Measurements from ENCODE around the gene SMIM15.

SMIM15 gene

DNA sequence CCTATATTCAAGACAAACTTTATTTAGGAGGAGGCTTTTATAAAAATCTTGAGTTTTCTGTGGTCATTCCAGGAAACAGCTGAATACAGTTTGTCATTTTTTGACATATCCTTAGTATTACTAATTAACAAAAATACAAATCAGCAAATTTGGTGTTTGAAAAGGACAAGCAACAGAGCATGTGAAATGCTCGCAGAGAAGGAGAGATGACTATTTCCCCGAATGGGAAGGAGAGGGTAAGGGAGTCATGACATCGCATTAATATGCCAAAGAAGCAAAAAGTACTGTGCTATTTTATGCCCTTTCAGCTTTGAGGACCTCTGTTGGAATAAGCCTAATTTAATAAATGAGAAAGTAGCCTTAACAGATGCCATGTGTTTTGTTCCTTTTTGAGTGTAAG is 1.8 kb downstream of the SMIM15 start:
- DNase-seq (ENCODE audit: low read depth in 2 of 2, low spot score in 1 of 2), result no peak

GRCh38 chr5:61159836-61160235 is 2.4 kb downstream of the SMIM15 start:
- DNase-seq (ENCODE audit: low read depth in 2 of 2, low spot score in 1 of 2), result no peak

DNA sequence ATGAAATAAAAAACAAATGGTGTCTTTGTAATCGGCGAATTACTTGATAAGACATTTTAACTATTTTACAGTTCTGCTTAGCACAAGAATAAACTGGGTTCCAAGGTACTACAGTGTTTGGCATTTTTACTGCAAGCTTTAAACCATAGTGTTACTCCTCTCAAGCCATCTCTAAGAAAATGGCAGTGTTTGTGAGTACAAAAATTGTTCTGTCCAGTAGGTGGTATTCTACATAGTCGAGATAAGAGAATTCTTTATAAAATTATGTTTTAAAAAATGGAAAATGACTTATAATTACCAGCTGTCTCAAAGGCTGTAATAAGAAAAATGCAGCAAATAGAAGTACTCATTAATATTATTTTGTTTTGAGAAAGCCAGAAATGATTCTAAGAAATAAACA is 3.2 kb downstream of the SMIM15 start:
- DNase-seq (ENCODE audit: low read depth in 2 of 2, low spot score in 1 of 2), result no peak

DNA sequence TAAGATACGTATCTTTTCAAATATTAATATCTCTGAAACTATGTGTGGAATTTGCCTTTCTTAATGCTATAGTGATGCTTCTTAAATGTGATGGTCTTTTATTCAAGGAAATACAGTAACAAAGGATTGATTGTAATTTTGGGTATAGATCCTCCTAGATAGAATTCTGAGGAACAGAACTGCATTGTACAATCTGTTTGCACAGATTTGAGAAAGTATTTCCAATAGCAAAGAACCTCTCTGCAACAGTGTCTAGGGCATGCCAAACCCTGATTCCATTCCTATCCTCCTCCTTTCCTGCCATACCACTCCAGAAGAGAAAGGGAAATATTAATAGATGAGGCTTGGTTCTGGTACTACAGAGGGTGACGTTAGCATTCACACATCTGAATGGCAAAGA is 10.4 kb downstream of the SMIM15 start:
- no peak for DNase-seq (ENCODE audit: low read depth in 2 of 2, low spot score in 1 of 2)

GRCh38 chr5:61148515-61148914 is 13.8 kb downstream of the SMIM15 start:
- DNase-seq (ENCODE audit: low read depth in 2 of 2, low spot score in 1 of 2), result no peak

GRCh38 chr5:61142811-61143210 is 19.5 kb downstream of the SMIM15 start:
- DNase-seq (ENCODE audit: low read depth in 2 of 2, low spot score in 1 of 2), result no peak

- DNase-seq (ENCODE audit: low read depth in 2 of 2, low spot score in 1 of 2), result no peak
Observed at GRCh38 chr5:61142391-61142790, 19.9 kb downstream of the SMIM15 start.

GRCh38 chr5:61141801-61142200 is 20.5 kb downstream of the SMIM15 start:
- no peak for DNase-seq (ENCODE audit: low read depth in 2 of 2, low spot score in 1 of 2)

GRCh38 chr5:61139931-61140330 is 22.3 kb downstream of the SMIM15 start:
- no peak for DNase-seq (ENCODE audit: low read depth in 2 of 2, low spot score in 1 of 2)

DNA sequence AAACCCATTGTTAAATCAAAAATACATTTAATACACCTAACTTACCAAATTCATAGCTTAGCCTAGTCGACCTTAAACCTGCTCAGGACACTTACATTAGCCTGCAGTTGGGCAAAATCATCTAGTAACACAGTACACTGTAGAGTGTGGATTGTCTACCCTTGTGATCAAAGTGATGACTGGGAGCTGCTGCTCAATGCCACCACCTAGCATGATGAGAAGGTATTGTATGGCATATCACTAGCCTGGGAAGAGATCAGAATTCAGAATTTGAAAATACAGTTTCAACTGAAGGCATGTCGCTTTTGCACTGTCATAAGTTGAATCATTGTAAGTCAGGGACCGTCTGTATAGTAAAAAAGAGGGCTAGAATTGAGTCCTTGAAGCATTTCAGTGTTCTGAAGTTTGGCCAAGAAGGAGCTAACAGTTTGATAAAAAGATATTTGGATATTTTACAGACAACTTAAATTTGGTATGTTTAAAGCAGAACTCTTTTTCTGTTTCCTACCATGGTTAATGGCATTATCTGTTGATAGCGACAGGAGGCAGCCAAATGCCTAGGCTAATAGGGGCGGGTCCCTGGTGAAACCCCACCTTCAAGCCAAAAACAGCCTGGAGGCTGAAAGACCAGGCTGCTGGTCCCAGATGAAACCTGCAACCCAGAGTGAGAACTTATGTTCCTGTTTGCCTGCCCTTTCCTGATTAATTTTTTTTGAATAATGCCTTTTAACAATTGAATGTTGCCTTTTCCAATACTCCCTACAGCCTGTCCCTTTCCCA is 23.0 kb downstream of the SMIM15 start:
- DNase-seq (ENCODE audit: low read depth in 2 of 2, low spot score in 1 of 2), result no peak

DNA sequence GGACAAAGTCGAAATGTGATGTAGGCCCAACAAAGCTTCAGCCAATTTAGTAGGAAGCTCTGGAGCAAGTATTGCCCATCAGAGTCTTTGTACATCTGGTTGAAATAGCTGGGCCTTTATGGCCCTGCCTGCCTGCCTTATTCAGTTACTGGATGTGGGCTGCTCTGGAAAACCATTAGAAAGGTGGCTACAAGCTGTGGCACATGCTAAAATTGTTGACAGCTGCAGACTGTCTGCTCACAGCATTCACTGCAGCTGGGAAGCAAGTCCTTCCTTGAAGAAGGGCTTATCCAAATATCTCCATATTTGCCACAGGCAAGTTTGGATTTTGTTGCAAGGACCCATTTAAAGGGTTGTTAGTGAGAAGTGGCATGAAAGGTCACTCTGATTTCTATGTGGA is 24.4 kb downstream of the SMIM15 start:
- DNase-seq (ENCODE audit: low read depth in 2 of 2, low spot score in 1 of 2), result no peak

GRCh38 chr5:61132559-61132958 is 29.7 kb downstream of the SMIM15 start:
- DNase-seq (ENCODE audit: low read depth in 2 of 2, low spot score in 1 of 2), result no peak

DNA sequence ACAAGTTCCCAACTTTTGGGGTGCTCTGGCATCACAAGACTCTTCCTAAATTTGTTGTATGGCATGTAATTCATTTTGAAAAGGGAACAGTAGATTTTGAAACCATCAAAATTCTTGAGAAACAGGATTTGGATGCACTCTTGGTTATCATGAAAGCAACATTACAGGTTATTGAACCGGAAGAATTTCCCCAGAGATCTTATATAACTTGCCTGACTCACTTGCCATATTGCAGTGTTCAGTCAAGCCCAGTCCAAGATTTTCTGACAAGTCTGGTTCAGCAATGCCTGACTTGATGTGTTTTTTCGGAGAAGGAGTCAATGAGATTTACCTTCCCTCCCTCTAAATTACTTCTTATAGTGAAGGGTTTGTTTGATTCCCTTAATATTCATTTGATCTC is 32.0 kb downstream of the SMIM15 start:
- DNase-seq (ENCODE audit: low read depth in 2 of 2, low spot score in 1 of 2), result no peak

DNA sequence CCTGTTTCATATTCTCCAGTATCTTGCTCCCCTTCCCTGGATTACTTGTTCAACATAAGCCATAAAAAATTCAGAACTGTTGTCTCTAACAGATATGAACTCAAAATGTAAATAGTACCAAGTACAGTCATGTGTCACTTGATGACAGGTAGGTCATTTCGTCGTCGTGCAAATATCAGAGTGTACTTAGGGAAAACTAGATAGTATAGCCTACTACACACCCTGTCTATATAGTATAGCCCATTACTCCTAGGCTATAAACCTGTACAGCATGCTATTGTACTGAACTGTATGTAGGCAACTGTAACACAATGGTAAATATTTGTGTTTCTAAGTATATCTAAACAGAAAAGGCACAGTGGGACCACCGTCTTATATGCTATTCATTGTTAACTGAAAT is 39.1 kb downstream of the SMIM15 start:
- no peak for DNase-seq (ENCODE audit: low read depth in 2 of 2, low spot score in 1 of 2)

DNA sequence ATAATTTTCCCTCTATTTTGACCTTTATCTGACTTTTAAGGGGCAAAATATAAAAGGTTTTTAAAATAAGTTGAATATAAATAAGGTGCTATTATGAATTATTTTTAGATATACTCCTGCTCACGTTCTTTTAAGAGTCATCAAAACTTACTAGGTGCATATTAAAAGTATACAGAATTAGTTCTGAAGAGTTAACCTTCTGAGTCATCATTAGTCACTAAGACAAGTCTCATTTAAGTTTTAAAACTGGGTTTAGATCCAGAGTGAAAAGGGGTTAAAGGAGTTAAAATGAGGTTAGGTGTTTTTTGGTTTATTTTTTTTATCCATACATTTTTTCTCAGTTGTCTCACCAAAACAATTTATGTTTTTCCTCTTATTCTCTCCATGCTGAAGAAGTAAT is 41.7 kb downstream of the SMIM15 start:
- no peak for DNase-seq (ENCODE audit: low read depth in 2 of 2, low spot score in 1 of 2)

DNA sequence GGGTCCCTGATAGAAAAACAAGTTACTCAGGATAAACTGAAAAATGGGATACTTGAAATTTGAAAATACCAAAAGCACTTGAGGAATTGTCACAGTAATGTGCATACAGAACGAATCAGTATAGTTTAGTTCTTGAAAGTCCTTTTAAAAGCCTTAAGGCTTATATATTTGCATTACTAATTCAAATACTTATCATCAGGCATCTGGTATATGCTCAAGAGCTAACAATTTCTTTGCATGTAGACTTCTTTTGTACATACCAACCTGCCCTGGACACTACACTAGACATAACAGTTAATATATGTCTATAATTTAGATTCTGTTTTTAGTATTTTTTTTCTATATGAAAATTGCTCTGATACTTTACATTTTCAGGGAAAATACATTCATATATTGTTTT is 43.2 kb downstream of the SMIM15 start:
- no peak for DNase-seq (ENCODE audit: low read depth in 2 of 2, low spot score in 1 of 2)

- DNase-seq (ENCODE audit: low read depth in 2 of 2, low spot score in 1 of 2), result no peak
Observed at GRCh38 chr5:61115968-61116367, 46.3 kb downstream of the SMIM15 start.

DNA sequence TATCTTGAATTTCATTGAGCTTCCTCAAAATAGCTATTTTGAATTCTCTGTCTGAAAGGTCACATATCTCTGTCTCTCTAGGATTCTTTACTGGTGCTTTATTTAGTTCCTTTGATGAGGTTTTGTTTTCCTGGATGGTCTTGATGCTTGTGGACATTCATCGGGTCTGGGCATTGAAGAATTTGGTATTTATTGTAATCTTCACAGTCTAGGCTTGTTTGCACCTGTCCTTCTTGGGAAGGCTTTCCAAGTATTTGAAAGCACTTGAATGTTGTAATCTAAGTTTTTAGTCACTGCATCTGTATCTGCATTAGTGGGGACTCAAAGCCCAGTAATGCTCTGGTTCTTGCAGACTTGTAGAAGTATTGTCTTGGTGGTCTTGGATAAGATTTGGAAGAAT is 47.8 kb downstream of the SMIM15 start:
- DNase-seq (ENCODE audit: low read depth in 2 of 2, low spot score in 1 of 2), result no peak
